Breast epithelium (tissue), 3 donors: ENCODE data around the gene RGP1.

Experiments used
- POLR2A ChIP-seq: fragments of 450-650 bp; IDR thresholded peaks from one replicate; pipeline ENCODE4 v1.6.1; 2016; ENCODE audit warnings: antibody characterized with exemption, mild to moderate bottlenecking, moderate library complexity
- TF ChIP-seq, protein P1 (sequence below), 3 donors: fragments of 450-650 bp; IDR thresholded peaks; one replicate each; pipeline ENCODE4 v1.5.1; 2016 to 2017; ENCODE audit warnings: antibody characterized with exemption in 3 of 3, mild to moderate bottlenecking in 3 of 3, moderate library complexity in 3 of 3

DNA sequence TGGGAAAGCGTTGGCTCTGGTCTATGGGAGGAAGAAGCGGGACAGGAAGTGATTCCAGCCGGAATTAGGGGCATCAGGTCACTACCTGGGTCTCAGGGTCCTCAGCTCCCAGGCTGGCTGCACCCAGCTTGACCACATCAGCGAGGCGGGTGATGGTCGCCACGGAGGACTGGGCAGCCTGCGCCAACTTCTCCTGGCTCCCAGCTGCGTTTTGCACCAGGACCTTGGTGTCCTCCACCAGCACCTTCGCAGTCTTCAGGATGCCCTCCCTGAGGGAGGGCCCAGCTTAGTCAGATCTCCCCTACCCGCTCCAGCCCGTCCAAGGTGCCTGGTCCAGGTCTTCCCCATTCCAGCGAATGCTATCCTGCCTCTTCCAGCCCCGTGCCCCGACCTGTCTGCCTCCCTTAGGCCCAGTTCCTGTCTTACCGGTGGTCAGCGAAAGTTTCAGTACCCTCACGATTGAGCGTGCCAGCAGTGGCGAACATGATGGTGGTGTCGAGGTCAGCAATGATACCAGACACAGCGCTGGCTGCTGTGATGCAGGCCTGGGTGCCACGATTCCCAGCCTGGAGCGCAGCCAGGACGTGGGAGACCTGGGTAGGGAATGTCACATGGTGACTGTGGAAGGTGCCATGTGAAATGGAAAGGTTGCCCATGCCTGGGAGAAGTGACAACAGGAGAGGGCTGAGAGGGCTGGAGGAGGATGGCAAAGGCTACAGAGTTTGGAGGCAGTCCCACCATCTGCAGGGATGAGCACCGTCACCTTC is 45.0 kb upstream of the RGP1 start:
- no peak for TF ChIP-seq POLR2A
- TF ChIP-seq, protein P1, sequence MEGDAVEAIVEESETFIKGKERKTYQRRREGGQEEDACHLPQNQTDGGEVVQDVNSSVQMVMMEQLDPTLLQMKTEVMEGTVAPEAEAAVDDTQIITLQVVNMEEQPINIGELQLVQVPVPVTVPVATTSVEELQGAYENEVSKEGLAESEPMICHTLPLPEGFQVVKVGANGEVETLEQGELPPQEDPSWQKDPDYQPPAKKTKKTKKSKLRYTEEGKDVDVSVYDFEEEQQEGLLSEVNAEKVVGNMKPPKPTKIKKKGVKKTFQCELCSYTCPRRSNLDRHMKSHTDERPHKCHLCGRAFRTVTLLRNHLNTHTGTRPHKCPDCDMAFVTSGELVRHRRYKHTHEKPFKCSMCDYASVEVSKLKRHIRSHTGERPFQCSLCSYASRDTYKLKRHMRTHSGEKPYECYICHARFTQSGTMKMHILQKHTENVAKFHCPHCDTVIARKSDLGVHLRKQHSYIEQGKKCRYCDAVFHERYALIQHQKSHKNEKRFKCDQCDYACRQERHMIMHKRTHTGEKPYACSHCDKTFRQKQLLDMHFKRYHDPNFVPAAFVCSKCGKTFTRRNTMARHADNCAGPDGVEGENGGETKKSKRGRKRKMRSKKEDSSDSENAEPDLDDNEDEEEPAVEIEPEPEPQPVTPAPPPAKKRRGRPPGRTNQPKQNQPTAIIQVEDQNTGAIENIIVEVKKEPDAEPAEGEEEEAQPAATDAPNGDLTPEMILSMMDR (IDR thresholded peaks at IDR 0.05): no peak
